GM08714 (cell line): ENCODE data around the gene SMIM20.

Experiments
- H3K4me3 ChIP-seq: fragments of 200-500 bp; sonication (Bioruptor generic); 2 replicates; pipeline ENCODE4 v1.5.1; 2014; ENCODE audit warnings: mild to moderate bottlenecking, low read length, inconsistent platforms
- ZNF274 ChIP-seq: IDR thresholded peaks from 2 replicates; pipeline ENCODE4 v1.6.1; 2012; ENCODE audit warnings: mild to moderate bottlenecking, low read depth, low read length

SMIM20 gene

DNA sequence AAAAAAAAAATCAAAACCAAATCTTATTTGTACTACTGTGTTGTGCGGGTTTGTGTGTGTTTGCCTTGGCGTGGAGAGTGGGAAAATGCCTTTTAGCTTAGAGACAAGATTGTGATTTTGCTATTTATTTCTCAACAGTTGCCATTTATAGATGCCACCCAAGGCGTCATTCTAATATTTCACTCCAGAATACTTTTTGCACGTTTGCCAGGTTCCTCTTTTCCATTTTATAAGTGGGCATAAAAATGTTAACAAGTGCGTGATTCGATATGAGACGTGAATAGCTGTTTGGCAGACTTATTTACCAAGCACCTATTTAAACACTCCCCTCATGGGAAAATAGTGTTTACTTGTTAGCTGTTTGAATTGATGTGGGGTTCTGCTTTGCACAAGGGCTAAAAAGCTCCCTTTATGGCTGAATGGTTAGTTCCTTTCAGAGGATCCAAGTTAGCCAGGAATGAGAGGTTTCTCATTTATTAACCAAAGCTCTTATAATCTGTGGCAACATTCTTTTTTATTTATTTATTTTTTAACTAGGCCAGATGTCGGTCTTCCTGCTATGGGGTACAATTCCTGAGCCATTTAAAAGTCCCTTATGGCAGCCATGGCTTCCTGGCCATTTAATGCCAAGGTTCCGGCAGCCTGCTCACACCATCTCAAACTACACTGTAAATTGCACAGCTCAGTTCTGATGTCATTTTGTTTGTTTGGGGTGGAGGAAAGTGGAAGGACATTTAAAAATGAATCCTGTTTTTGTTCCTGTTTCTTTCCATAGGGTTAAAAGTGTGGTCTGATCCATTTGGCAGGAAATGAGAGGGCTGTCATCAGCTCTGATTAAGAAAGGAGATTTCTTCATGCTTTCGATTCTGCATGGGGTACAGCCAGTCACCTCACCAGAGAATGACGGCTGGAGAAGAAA is 14.6 kb downstream of the SMIM20 start:
- no peak for TF ChIP-seq ZNF274
- no peak overlapping the region for H3K4me3 ChIP-seq

DNA sequence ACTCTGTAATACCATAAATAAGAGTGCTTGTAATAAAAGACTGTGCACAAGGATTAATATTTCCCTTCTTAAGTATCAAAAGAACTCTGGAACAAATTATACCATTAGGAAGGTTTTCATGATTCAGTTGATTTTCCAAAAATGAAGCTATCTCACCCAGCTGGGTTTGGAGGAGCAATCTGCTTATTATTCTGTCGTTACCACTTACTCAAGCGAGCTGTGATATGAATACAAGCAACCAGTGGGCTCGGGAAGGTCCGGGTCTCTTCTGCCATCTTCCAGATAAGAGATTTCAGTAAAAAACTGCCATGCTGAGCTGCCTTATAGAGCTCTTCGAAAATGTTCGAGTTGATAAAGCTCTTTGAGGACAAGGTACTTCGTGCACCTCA is 15.3 kb downstream of the SMIM20 start:
- no peak for TF ChIP-seq ZNF274
- no peak overlapping the region for H3K4me3 ChIP-seq

GRCh38 chr4:25930731-25931354 is 16.8 kb downstream of the SMIM20 start:
- no peak overlapping the region for H3K4me3 ChIP-seq
- TF ChIP-seq ZNF274, result no peak

DNA sequence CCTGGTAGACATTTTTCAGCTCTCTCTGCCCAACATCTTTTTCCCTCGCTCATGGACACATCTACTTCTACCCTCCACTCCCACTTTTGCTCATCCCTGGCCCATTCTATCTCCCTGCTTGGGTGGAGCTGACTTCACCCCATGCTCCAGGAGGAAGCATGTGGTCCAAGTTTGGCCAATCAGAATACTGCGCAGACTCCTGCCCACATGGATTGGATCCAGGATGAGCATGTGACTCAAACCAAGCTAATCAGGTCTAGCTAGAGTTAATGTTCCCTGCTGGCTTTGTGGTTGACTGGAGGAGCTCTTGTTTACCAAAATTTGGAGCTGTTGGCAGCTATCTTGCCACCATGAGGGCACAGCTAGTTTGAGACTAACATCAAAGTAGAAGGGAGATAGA is 22.7 kb downstream of the SMIM20 start:
- no peak overlapping the region for H3K4me3 ChIP-seq
- no peak for TF ChIP-seq ZNF274

DNA sequence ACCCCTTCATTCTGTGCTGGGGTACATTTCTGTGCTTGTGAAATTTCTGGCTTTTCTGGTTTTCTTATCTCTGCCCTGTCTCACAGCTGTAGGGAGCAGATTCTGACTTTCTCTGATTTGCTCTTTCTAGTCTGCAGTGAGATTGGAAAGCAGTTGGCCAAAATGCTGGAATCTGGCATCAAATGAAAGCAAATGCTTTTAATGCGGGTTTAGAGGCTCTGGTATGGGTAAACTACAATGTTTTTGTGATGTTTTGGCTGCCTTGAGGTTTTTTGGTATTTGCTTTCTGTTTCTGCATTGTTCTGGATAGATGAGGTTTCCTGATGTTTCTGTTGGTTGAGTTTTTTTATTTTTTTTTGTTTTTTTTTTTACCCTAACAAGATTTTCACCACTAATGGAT is 23.8 kb downstream of the SMIM20 start:
- H3K4me3 ChIP-seq, result no peak overlapping the region
- no peak for TF ChIP-seq ZNF274

DNA sequence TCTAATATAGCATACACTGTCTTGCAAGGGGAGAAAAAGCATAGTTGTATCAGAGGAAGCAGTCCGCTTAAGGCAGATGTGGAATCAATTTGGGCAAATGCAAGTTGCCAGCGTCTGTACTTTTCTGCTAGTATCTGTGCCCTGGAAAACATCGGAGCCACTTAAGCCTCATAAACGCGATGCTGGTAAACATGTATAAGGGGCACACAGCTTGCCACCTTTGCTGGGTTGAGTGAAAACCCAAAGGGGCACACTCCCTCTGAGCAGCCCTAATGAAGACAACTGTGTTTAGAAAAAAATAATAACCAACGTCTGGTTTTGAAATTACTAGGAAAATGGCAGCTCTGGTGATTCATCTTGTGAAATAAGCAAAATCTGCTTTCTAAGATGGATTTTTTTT is 24.3 kb downstream of the SMIM20 start:
- H3K4me3 ChIP-seq, result no peak overlapping the region
- no peak for TF ChIP-seq ZNF274

- no peak overlapping the region for H3K4me3 ChIP-seq
- no peak for TF ChIP-seq ZNF274
These were observed 24.8 kb downstream of the SMIM20 start for GRCh38 chr4:25938787-25939186.

DNA sequence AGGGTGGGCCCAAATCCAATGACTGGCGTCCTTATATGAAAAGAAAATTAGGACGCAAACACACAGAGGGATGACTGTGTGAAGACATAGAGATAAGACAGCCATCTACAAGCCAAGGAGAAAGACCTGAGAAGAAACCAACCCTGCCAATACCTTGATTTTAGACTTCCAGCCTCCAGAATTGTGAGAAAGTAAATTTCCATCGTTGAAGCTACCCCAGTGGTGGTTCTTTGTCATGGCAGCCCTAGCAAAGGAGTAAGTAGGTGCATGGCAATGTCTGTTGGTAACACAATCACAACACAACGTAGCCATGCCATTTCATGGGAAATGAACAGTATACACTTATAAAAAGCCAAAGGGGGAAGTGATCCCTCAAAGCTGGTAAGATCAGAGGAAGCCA is 25.3 kb downstream of the SMIM20 start:
- TF ChIP-seq ZNF274, result no peak
- no peak overlapping the region for H3K4me3 ChIP-seq

- no peak for TF ChIP-seq ZNF274
- no peak overlapping the region for H3K4me3 ChIP-seq
These were observed 27.6 kb downstream of the SMIM20 start for GRCh38 chr4:25941457-25942221.

DNA sequence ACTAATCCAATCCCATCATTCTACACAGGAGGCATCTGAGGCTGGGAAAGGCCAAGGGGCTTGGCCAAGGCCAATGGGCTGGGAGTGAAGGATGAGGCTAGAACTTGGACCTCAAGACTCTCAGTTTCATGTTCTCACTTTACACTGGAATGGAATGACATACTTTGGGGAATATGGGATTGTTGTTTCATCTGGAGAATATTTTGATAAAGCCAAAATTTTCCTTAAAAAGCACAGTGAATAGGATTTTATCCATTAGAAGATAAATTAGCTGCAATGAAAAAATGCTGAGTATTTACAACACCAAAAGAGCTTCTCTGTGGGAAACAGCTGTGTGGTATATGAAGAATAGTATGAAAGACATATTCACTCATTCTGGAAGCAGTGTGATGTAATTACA is 29.3 kb downstream of the SMIM20 start:
- no peak for TF ChIP-seq ZNF274

GRCh38 chr4:25943805-25944204 is 29.8 kb downstream of the SMIM20 start:
- no peak overlapping the region for H3K4me3 ChIP-seq
- TF ChIP-seq ZNF274, result no peak

More for the DNA sequence above, 29.3 kb downstream of the SMIM20 start:
- no peak overlapping the region for H3K4me3 ChIP-seq

DNA sequence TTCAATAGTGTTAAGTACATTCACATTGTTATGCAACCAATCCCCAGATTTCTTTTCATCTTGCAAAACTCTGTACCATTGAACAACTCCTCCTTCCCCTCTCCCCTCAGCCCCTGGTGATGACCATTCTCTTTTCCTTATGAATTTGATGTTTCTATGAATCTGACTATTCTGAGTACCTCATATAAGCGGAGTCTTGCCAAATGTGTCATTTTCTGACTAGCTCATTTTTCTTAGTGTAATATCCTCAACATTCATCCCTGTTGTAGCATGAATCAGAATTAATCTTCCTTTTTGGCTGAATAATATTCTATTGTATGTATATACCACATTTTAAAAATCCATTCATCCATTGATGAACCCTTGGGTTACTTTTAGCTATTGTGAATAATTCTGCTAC is 34.0 kb downstream of the SMIM20 start:
- H3K4me3 ChIP-seq, result no peak overlapping the region
- no peak for TF ChIP-seq ZNF274

- H3K4me3 ChIP-seq, result no peak overlapping the region
- TF ChIP-seq ZNF274, result no peak
These were observed 35.2 kb downstream of the SMIM20 start for GRCh38 chr4:25949173-25949748.

GRCh38 chr4:25949994-25950393 is 36.0 kb downstream of the SMIM20 start:
- TF ChIP-seq ZNF274, result no peak

More at GRCh38 chr4:25949994-25950393, 36.0 kb downstream of the SMIM20 start:
- H3K4me3 ChIP-seq, result no peak overlapping the region
